ENCODE results near the gene PUS10. TPM values are rescaled to one million over a fixed set of nuclear protein-coding genes. Genes with fewer than 3 reads are reported as not detected.

The PUS10 gene
- total RNA-seq, 1 experiment from 2014 or later: 5.6 TPM

GRCh38 chr2:61059382-61059781 is 41.3 kb upstream of the PUS10 start:
- BruUV-seq (replicated peaks): no TSS peak
- Histone ChIP-seq H3K9me3 (ENCODE audit: control insufficient read depth in 1 of 2, insufficient read depth in 1 of 2, low read depth in 1 of 2, low read length in 2 of 2) (no peaks in the 10 kb centered on the region), H3K27me3 (ENCODE audit: insufficient read depth, low read length) (no peaks in the 10 kb centered on the region), H4K20me1 (ENCODE audit: insufficient read depth) (no peaks in the 10 kb centered on the region), H3K4me2 (ENCODE audit: low read length) (no peak overlapping the region), H3K4me1 (ENCODE audit: control insufficient read depth in 1 of 2, insufficient read depth in 2 of 2, low read length in 2 of 2) (no peaks in the 10 kb centered on the region), H3K79me2 (ENCODE audit: insufficient read depth, low read length) (no peaks in the 10 kb centered on the region), H3K27ac (ENCODE audit: low read depth, low read length) (no peak overlapping the region), H3K36me3 (ENCODE audit: control insufficient read depth in 1 of 2, insufficient read depth in 2 of 2, low read length in 2 of 2) (no peaks in the 10 kb centered on the region), H2AFZ (ENCODE audit: low read depth, low read length, poor library complexity, severe bottlenecking) (no peak overlapping the region), H3K4me3 (replicated peaks in 1 of 2; ENCODE audit: low read depth in 1 of 2, low read length in 2 of 2) (no peak overlapping the region), H3K9me2 (ENCODE audit: insufficient read depth) (no peaks in the 10 kb centered on the region), H3K9ac (ENCODE audit: low read length) (no peak overlapping the region)
- ChIA-PET POLR2A (no interaction called here), RAD21 (ENCODE audit: low non-redundant PET in 1 of 2, low total read pairs in 2 of 2, uncharacterized antibody in 2 of 2, unreplicated experiment in 2 of 2) (no interaction called here), CTCF (no interaction called here)
- ATAC-seq (no peak), DNase-seq (ENCODE audit: low read depth, low spot score) (no peak)
- intact Hi-C loops (cut with micrococcal nuclease): no loop called here
- TF ChIP-seq, protein P1, sequence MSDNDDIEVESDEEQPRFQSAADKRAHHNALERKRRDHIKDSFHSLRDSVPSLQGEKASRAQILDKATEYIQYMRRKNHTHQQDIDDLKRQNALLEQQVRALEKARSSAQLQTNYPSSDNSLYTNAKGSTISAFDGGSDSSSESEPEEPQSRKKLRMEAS (IDR thresholded peaks at IDR 0.05): no peak
- TF ChIP-seq SIN3A (IDR thresholded peaks at IDR 0.05; ENCODE audit: low read depth): no peak
- TF ChIP-seq EGR1 (IDR thresholded peaks at IDR 0.05; ENCODE audit: low read depth): no peak
- TF ChIP-seq ELF1 (IDR thresholded peaks at IDR 0.05; ENCODE audit: borderline replicate concordance, low read depth): no peak
- no peak for TF ChIP-seq CBX3 (IDR thresholded peaks at IDR 0.05; ENCODE audit: low read depth)
- no peak for TF ChIP-seq YY1 (IDR thresholded peaks at IDR 0.05; ENCODE audit: extremely low read depth, insufficient replicate concordance, low read depth, low read length)
- TF ChIP-seq, protein P2, sequence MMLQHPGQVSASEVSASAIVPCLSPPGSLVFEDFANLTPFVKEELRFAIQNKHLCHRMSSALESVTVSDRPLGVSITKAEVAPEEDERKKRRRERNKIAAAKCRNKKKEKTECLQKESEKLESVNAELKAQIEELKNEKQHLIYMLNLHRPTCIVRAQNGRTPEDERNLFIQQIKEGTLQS (IDR thresholded peaks at IDR 0.05): no peak
- TF ChIP-seq ZNF274 (IDR thresholded peaks at IDR 0.05; ENCODE audit: low read depth, low read length): no peak
- no peak for TF ChIP-seq EZH2phosphoT487 (IDR thresholded peaks at IDR 0.05; ENCODE audit: borderline replicate concordance)
- no peak for TF ChIP-seq TCF7L2 (IDR thresholded peaks at IDR 0.05; ENCODE audit: borderline replicate concordance, extremely low read depth, insufficient read depth, insufficient read length)
- no peak for TF ChIP-seq REST (IDR thresholded peaks at IDR 0.05; ENCODE audit: low read depth)
- TF ChIP-seq ZFX (IDR thresholded peaks at IDR 0.05): no peak
- TF ChIP-seq SP1 (IDR thresholded peaks at IDR 0.05; ENCODE audit: low read depth): no peak
- no peak for TF ChIP-seq RAD21 (IDR thresholded peaks at IDR 0.05; ENCODE audit: low read depth)

Data from HCT116 (cell line).